Measurements from ENCODE around the gene ZFAND3. TPM values are rescaled to one million over a fixed set of nuclear protein-coding genes. Genes with fewer than 3 reads are reported as not detected.

The ZFAND3 gene
- total RNA-seq, 4 donors from 2014 or later, result 45.0 to 55.2 (median 49.5) TPM

DNA sequence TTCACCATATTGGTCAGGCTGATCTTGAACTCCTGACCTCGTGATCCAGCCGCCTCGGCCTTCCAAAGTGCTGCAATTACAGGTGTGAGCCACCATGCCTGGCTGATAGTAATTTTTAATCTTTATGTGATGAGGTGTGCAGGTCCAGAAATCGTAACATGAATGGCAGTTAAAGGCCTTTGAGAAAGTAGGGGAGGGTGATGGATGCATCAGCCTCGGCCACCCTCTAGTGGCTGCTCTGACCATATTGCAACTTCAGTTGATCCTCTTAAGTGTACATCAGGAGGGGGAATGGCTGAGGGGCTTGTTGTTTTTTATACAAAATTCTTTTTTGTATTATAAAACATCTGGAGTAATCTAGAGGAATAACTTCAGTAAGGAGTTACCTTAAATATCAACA lies 193.0 kb downstream of the ZFAND3 start:
- no peaks in the 10 kb centered on the region for H3K9me3 ChIP-seq
- H3K36me3 ChIP-seq, result no peaks in the 10 kb centered on the region
- peak; percentile 72 to 83 for ATAC-seq
- in situ Hi-C loops (cut with MboI; ENCODE audit: low sequenced_read_pairs in 4 of 4), result loop anchor here in 3 of 4 donors (10.0 to 25.0 kb wide), 3 partner anchors 218 to 475 kb away; no protein-coding TSS in a partner anchor
- intact Hi-C loops (cut with DNase I; ENCODE audit: low total_unique reads), result loop anchor here (1.0 kb wide), 1 partner anchor 221 kb away; no protein-coding TSS in a partner anchor
- H3K27ac ChIP-seq, result no peak overlapping the region
- no peaks in the 10 kb centered on the region for H3K27me3 ChIP-seq
- no peak overlapping the region for H3K4me3 ChIP-seq
- TF ChIP-seq, protein P1, sequence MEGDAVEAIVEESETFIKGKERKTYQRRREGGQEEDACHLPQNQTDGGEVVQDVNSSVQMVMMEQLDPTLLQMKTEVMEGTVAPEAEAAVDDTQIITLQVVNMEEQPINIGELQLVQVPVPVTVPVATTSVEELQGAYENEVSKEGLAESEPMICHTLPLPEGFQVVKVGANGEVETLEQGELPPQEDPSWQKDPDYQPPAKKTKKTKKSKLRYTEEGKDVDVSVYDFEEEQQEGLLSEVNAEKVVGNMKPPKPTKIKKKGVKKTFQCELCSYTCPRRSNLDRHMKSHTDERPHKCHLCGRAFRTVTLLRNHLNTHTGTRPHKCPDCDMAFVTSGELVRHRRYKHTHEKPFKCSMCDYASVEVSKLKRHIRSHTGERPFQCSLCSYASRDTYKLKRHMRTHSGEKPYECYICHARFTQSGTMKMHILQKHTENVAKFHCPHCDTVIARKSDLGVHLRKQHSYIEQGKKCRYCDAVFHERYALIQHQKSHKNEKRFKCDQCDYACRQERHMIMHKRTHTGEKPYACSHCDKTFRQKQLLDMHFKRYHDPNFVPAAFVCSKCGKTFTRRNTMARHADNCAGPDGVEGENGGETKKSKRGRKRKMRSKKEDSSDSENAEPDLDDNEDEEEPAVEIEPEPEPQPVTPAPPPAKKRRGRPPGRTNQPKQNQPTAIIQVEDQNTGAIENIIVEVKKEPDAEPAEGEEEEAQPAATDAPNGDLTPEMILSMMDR (IDR thresholded peaks at IDR 0.05 in 4 of 5, conservative IDR thresholded peaks at IDR 0.05 in 1 of 5), result peak; percentile 48 to 71 (median 63)
- TF ChIP-seq POLR2A (IDR thresholded peaks at IDR 0.05), result no peak
- peaks cover 36 to 38% of the 10 kb centered on the region in 2 donors for H3K4me1 ChIP-seq
- peak in 1 of 2 donors; percentile 24 for DNase-seq

- no peaks in the 10 kb centered on the region for H3K36me3 ChIP-seq
- H3K9me3 ChIP-seq, result no peaks in the 10 kb centered on the region
- H3K4me3 ChIP-seq, result no peak overlapping the region
- TF ChIP-seq, protein P1 (IDR thresholded peaks at IDR 0.05 in 4 of 5, conservative IDR thresholded peaks at IDR 0.05 in 1 of 5), result no peak
- no peak for TF ChIP-seq POLR2A (IDR thresholded peaks at IDR 0.05)
- intact Hi-C loops (cut with DNase I; ENCODE audit: low total_unique reads), result no loop called here
- no peak overlapping the region for H3K27ac ChIP-seq
- H3K27me3 ChIP-seq, result no peaks in the 10 kb centered on the region
- ATAC-seq, result no peak
- no peak for DNase-seq
- in situ Hi-C loops (cut with MboI; ENCODE audit: low sequenced_read_pairs in 4 of 4), result loop anchor here in 3 of 4 donors (10.0 to 25.0 kb wide), 3 partner anchors 221 to 472 kb away; no protein-coding TSS in a partner anchor
- H3K4me1 ChIP-seq, result peaks cover 24 to 44% of the 10 kb centered on the region in 2 donors
Measured at GRCh38 chr6:38015341-38015740, 195.8 kb downstream of the ZFAND3 start.

GRCh38 chr6:38016824-38017223 lies 197.3 kb downstream of the ZFAND3 start:
- no peak for ATAC-seq
- no peaks in the 10 kb centered on the region for H3K36me3 ChIP-seq
- no peaks in the 10 kb centered on the region for H3K9me3 ChIP-seq
- no peaks in the 10 kb centered on the region for H3K27me3 ChIP-seq
- no peak overlapping the region for H3K4me3 ChIP-seq
- no peak for TF ChIP-seq POLR2A (IDR thresholded peaks at IDR 0.05)
- TF ChIP-seq, protein P1 (IDR thresholded peaks at IDR 0.05 in 4 of 5, conservative IDR thresholded peaks at IDR 0.05 in 1 of 5), result no peak
- in situ Hi-C loops (cut with MboI; ENCODE audit: low sequenced_read_pairs in 4 of 4), result loop anchor here in 3 of 4 donors (10.0 to 25.0 kb wide), 3 partner anchors 222 to 470 kb away; no protein-coding TSS in a partner anchor
- intact Hi-C loops (cut with DNase I; ENCODE audit: low total_unique reads), result no loop called here
- H3K27ac ChIP-seq, result no peak overlapping the region
- peaks cover 33 to 47% of the 10 kb centered on the region in 2 donors for H3K4me1 ChIP-seq
- no peak for DNase-seq

DNA sequence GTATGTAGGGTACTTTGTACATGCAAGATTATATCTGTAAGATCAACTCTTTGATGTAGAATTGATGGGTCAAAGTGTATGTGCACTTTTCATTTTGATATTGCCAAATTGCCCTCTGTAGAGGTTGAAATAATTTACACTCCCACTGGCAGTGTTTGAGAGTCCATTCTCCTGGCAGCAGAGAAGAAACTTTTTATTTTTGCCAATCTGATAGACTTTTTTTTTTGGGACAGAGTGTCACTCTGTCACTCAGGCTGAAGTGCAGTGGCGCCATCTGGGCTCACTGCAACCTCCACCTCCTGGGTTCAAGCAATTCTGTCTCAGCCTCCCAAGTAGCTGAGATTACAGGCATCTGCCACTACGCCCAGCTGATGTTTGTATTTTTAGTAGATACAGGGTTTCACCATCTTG lies 199.2 kb downstream of the ZFAND3 start:
- in situ Hi-C loops (cut with MboI; ENCODE audit: low sequenced_read_pairs in 4 of 4) (loop anchor here in 3 of 4 donors (10.0 to 25.0 kb wide), 3 partner anchors 224 to 469 kb away; no protein-coding TSS in a partner anchor), intact Hi-C loops (cut with DNase I; ENCODE audit: low total_unique reads) (no loop called here)
- no peak for DNase-seq
- no peak for ATAC-seq
- no peaks in the 10 kb centered on the region for H3K27me3 ChIP-seq
- H3K36me3 ChIP-seq, result no peaks in the 10 kb centered on the region
- peaks cover 33 to 47% of the 10 kb centered on the region in 2 donors for H3K4me1 ChIP-seq
- no peak overlapping the region for H3K27ac ChIP-seq
- no peak overlapping the region for H3K4me3 ChIP-seq
- TF ChIP-seq POLR2A (IDR thresholded peaks at IDR 0.05), result no peak
- TF ChIP-seq, protein P1 (IDR thresholded peaks at IDR 0.05 in 4 of 5, conservative IDR thresholded peaks at IDR 0.05 in 1 of 5), result no peak
- H3K9me3 ChIP-seq, result no peaks in the 10 kb centered on the region

Measured in gastrocnemius medialis (tissue), 4 donors.